ENCODE results near the gene TUBGCP3.

GRCh38 chr13:112586334-112586960 lies 1.5 kb downstream of the TUBGCP3 start:
- TF ChIP-seq CTCF (IDR thresholded peaks at IDR 0.05) = no peak
- TF ChIP-seq POLR2A (IDR thresholded peaks at IDR 0.05) = no peak
